ENCODE results near the gene ENDOG.

DNA sequence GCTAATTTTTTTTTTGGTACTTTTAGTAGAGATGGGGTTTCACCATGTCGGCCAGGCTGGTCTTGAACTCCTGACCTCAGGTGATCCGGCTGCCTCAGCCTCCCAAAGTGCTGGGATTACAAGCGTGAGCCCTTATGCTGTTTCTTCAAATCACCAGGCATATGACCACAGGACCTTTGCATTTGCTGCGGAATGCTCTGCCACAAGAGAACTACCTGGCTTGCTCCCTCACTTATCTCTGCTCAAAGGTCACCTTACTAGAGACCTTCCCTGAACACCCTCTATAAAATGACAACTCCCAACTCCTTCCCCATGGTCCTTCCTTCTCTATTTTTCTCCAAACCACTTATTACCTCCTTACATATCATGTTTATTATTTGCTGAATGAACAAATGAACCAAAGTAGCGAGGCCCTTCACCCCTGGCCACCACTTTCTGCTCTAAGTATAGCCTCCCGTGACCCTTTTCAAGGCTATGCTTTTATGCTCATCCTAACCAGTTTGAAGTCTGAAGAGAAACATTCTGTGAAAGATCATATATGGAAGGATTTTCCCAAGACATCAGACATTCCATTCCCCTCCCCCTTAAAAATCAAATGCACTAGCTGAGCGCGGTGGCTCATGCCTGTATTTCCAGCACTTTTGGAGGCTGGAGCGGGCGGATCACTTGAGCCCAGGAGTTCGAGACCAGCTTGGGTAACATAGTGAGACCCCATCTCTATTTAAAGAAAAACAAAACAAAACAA is 47.8 kb upstream of the ENDOG start:
- TF ChIP-seq TAF1 (IDR thresholded peaks at IDR 0.05; ENCODE audit: borderline replicate concordance, insufficient read depth, low read length) (no peak), POLR2AphosphoS5 (IDR thresholded peaks at IDR 0.05; ENCODE audit: low read depth, low read length) (no peak), SIN3A (IDR thresholded peaks at IDR 0.05; ENCODE audit: borderline replicate concordance, insufficient read depth, low read length) (no peak)
- TF ChIP-seq, protein P1, sequence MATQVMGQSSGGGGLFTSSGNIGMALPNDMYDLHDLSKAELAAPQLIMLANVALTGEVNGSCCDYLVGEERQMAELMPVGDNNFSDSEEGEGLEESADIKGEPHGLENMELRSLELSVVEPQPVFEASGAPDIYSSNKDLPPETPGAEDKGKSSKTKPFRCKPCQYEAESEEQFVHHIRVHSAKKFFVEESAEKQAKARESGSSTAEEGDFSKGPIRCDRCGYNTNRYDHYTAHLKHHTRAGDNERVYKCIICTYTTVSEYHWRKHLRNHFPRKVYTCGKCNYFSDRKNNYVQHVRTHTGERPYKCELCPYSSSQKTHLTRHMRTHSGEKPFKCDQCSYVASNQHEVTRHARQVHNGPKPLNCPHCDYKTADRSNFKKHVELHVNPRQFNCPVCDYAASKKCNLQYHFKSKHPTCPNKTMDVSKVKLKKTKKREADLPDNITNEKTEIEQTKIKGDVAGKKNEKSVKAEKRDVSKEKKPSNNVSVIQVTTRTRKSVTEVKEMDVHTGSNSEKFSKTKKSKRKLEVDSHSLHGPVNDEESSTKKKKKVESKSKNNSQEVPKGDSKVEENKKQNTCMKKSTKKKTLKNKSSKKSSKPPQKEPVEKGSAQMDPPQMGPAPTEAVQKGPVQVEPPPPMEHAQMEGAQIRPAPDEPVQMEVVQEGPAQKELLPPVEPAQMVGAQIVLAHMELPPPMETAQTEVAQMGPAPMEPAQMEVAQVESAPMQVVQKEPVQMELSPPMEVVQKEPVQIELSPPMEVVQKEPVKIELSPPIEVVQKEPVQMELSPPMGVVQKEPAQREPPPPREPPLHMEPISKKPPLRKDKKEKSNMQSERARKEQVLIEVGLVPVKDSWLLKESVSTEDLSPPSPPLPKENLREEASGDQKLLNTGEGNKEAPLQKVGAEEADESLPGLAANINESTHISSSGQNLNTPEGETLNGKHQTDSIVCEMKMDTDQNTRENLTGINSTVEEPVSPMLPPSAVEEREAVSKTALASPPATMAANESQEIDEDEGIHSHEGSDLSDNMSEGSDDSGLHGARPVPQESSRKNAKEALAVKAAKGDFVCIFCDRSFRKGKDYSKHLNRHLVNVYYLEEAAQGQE (IDR thresholded peaks at IDR 0.05; ENCODE audit: insufficient read depth in 1 of 2, low read depth in 2 of 2, low read length in 2 of 2): no peak
